HG02588 (cell line): ENCODE measurements around the gene DDX10.

ENCODE experiments used
- ATAC-seq: cut with Tn5 transposase; IDR thresholded peaks from one replicate; pipeline ENCODE4 v1.9.1; 2021; ENCODE audit warnings: mild to moderate bottlenecking, moderate library complexity; ENCODE audit not compliant: unreplicated experiment

DDX10 gene

DNA sequence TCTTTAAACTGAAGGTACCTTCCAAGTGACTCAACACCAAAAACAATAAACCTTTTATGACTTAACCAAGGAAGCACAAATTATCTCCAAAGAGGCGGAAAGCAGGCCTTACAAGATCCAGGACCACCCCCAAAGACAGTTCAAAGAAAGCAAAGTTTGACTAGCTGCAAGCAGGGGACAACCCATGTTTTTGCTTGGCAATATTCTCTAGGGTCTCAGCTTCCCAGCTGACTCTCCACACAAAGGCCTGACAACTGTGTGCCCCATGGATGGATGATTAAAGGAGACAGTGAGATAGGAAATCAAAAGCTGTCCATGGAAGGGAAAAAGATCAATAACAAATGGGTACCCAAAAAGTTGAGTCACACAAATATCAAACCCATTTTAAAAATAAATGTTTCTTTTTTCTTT is 232.2 kb downstream of the DDX10 start:
- ATAC-seq = no peak

DNA sequence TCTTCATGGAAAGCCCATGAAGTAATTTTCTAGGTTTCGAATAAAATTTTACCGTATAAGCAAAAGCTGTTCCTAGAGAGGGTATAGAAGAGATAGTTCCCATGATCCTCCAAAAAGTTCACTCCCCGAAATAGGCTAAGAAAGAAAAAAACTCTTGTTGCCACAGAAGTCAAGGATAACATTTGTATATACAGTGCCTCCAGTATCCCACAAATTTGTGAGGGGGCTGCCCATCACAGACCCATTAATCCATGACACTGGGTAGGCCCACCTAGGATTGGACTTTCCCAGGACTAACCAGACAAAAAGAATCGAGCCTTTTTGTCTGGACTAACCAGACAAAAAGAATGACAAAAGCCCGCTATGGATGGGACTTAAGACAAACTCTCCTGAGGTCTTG is 233.0 kb downstream of the DDX10 start:
- no peak for ATAC-seq

DNA sequence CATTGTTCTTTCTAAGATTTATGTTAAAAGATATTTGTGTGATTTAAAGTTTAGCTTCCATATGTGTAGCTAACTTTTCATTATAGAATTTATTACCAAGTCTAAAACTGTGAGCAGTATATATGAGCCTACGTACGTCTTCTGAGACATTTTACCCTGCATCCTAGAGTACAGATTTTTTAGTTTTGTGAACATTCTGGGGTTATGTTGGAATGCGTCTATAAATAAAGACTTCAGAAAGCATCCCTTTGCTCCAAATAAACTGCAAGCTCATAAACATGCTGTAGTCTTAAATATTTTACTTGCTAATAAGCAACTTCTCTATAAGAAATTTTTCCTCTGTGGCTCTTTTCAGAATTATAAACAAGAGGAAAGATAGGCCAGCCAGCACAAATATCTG is 236.5 kb downstream of the DDX10 start:
- ATAC-seq = no peak

DNA sequence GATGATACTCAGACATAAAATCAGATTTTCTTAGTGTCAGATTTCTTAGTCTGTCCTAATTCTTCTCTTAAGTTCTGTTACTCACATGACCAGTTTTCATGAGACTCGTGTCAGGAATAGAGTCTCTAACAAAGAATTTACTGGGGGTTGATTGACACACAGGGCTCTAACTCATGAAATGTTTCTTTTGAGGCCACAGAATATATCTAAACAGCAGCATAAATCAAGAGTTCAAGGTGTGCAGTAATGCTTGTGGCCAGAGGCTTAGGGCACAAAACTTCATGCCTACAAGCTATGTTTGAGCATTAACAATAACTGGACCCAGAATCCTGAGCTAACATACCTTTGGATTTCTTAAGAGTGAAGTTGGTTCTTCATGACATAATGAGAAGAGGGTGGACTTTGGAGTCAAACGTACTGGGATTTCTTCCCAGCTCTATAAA is 237.2 kb downstream of the DDX10 start:
- ATAC-seq = no peak

DNA sequence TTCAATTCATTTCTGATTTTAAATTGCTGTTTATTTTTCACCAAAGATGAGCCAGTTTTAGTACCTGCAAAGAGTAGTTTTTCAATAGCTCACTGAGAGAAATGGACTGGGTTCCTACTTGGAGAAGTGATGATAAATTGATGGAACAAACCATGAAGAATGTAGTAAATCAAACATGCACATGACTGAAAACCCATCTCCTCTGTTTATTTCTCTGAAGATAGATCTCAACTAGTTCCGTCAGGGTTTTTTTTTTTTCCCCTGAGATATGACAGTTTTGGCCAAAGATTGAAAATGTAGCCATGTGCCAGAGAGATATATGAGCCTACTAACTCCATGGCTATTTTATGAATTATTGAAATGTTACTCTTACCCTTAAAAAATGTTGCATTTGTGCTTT is 239.6 kb downstream of the DDX10 start:
- no peak for ATAC-seq

DNA sequence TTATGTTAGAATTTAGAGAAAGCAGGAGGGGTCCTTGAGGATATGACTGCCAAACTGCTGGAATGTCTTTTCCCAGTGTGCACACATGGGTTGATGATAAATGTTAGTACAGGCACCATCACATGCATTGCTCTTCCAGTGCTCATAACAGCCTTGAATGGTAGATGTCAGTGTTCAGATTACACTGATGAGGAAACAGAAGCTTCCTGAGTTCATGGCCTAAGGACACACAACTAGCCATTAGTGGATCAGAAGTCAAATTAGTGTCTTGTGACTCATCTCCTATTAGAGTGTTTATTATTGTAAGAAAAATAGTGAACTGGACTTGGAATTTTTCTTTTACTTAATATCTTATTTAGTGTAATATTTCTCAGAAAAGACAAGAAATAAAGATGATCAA is 241.5 kb downstream of the DDX10 start:
- ATAC-seq = no peak

DNA sequence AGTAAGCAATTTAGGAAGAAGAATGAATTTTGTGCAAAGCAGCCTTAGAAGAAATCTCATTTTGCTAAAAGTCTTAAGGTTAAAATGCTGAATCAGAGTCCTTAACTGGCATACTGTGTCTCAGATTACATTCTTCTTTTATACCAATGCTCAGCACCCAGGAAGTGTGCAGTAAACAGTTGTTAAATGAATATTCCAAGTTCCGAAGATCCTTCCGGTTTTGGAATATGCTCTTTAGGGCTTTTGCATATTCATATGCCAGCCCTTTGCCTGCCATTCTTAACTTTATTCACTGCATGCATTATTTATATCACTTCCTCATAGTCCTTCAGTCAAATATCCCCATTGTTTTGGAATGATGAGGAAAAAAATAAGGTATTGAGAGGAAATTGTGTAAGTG is 242.0 kb downstream of the DDX10 start:
- no peak for ATAC-seq

DNA sequence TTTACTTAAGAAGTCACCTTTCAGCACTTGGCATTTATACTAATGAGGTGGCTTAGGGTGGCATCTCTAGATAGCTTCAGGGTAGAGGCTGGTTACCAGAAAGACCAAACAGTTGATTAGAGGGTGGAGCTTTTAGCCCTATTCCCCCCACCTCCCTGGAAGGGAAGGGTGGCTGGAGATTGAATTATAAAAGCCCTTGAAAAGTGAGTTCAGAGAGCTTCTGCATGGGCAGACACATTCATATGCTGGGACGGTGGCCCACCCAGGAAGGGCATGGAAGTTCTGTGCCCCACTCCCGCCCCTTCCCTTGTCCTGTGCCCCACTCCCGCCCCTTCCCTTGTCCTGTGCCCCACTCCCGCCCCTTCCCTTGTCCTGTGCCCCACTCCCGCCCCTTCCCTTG is 244.2 kb downstream of the DDX10 start:
- ATAC-seq = no peak

DNA sequence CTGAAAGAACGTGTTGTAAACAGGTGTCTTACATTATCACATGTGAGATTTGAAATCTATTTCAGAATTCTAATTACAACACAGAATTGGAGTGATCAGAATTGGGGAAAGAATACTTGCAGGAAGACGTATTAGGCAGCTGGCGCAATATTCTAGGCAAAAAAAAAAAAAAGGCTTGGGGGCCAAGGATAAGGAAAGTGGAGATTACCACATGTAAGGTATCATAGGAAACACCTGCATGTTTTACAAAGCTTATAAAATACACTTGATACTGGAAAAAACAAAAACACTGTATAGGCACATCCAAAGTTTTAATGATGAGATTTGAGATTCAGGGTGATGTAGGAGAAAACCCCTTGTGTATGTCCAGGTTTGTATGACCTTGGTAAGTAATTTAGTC is 245.1 kb downstream of the DDX10 start:
- no peak for ATAC-seq

DNA sequence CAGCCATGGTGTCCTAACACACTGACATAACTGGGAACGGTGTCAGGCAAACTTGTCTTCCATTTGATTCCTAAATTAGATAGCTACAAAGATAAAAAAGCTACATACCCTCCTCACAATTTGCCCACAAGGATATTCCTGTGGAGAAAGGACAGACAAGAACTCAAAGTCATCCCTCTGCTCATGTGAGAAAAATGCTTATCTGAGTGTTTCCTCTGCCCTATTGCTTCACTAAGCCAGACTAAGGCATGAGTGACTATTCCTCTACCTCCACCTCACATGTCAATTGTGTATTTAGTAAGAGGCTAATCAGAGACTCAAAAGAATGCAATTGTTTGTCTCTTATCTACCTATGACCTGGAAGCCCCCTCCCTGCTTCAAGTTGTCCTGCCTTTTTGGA is 247.7 kb downstream of the DDX10 start:
- no peak for ATAC-seq

DNA sequence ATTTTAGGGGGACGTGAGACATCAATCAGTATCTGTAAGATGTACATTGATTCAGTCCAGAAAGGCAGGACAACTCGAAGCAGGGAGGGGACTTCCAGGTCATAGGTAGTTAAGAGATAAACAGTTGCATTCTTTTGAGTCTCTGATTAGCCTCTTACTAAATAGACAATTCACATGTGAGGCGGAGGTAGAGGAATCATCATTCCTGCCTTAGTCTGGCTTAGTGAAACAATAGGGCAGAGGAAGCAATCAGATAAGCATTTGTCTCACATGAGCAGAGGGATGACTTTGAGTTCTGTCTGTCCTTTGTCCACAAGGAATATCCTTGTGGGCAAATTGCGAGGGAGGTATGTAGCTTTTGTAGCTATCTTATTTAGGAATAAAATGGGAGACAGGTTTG is 248.3 kb downstream of the DDX10 start:
- ATAC-seq = no peak

DNA sequence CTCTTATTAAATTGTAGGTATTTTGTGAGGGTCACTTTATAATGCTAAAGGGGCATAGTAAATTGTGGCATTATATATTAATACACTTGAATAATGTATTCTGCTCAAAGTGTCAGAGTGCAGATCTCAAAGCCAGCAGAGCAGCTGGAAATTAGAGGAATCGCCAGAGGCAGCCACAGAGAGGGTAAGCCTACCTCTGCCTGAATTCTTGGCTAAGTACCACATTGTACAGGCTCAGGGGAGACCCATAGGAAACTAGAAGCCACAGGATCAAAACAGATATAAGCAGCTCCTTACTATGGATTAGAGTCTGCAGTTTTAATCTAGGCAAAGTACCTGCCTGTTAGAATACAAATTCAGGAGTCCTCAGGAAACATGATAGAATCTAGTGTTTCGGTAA is 249.3 kb downstream of the DDX10 start:
- ATAC-seq = no peak

DNA sequence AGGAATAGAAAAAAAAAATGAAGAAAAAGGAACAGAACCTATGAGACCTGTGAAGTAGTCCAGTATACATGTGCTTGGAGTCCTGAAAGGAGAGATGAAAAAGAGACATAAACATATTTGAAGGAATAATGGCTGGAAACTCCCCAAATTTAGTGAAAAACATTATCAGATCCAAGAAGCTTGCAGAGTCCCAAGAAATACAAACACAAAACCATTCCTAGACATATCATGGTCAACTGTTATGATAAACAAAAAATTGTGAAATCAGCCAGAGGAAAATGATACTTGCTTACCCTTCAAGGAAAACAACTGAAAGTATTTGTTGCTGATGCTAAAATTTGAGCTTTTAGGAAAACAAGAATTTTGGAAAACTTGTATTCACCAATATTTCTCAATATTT is 250.1 kb downstream of the DDX10 start:
- ATAC-seq = no peak

DNA sequence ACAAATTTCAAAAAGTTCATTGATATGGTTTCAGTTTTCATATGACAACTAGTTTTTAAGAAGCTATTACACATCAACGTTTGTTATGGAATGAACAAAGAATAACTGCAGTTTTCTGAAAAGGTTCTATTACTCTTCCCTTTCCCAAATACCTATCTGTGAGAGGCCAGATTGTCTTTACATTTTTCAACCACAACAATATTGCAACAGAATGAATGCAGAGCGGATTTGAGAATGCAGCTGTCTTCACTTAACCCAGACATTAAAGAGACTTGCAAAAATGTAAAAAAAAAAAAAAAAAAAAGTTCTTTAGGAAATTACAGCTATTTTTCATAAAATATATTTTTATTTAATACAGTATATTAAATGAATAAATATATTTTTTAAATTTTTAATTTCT is 250.8 kb downstream of the DDX10 start:
- ATAC-seq = no peak

DNA sequence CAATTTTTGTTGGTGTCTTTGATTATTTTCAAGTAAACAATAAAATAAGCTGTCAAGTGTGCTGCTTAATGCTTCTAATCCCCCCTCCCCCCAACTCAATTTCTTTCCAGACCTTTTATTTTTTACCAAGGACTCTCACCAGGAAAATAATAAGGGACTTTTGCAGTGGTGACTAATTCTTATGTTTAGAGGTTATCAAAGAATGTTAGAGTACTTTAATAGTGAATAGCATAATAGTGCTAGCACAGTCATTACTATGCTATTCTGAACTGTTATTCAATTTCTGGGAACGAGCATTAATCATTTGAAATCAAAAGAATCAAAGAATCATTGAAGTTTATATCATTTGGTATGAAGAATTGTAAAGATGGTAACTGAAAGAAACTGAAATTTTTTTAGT is 251.4 kb downstream of the DDX10 start:
- ATAC-seq = no peak

DNA sequence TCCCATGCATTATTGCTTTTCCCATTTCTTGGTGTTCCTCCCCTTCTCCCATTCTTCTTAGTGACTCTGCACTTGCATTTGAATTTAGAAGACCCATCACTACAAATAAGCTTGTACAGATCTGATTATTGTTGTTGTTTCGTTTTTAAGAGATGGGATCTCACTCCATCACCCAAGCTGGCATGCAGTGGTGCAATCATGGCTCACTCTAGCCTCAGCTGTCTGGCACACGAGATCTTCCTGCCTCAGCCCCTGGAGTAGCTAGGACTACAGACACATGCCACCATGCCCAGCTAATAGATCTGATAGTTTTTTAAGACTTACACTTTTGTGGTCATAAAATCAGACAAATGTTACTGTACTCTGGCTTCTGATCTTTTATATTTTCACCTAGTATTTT is 252.1 kb downstream of the DDX10 start:
- ATAC-seq = no peak

DNA sequence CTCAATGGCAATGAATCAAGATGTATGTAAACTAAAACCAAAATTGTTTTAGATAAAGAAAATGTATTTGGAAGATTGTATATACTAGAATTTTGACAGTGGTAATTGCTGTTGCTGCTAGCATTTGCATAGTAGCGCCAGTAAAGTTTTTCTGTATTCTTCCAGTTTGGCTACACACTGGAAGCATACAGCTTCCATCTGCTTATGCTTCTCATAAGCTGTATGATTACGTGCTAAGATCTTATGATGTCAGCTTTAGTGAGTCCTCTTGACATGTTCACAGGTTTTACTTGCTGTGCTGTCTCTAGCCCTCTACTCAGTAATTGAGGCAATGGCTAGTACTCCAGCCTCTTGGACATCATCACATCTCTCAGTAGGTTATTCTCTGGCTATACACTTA is 256.3 kb downstream of the DDX10 start:
- no peak for ATAC-seq

DNA sequence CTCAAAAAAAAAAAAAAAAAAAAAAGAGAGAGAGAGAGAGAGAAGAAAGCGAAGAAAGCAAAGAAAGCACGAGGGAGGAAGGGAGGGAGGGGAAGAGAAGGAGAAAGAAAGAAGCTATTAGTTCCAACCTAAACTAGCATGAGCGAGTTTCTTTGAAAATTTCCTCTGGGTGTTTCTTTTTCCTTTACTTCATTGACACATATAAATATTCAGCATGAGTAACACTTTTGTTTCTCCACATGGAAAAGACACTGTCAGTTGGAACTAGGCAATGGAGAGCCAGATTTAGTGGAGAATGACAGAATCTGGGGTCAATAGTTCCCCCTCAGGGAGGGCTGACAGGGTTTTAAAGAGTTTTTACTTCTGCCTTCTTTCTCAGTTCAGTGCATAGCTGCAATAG is 257.4 kb downstream of the DDX10 start:
- ATAC-seq = no peak

DNA sequence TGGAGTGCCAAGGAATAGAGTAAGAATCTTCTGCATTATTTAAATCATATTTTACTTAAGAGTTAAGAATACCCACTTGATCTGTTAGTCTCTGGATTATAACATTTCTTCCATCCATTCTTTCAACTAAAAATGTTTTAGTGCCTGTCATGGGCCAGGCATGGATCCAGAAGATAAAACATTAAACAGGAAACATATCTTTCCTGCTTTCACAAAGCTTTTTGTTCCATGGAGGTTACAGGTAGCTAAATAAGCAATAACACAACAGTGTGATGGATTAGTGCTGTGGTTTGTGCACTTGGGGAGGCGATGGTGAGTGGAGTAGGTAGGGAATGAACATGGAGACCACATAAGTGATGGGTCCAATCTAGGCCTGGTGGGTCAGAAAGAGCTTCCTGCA is 258.5 kb downstream of the DDX10 start:
- no peak for ATAC-seq

DNA sequence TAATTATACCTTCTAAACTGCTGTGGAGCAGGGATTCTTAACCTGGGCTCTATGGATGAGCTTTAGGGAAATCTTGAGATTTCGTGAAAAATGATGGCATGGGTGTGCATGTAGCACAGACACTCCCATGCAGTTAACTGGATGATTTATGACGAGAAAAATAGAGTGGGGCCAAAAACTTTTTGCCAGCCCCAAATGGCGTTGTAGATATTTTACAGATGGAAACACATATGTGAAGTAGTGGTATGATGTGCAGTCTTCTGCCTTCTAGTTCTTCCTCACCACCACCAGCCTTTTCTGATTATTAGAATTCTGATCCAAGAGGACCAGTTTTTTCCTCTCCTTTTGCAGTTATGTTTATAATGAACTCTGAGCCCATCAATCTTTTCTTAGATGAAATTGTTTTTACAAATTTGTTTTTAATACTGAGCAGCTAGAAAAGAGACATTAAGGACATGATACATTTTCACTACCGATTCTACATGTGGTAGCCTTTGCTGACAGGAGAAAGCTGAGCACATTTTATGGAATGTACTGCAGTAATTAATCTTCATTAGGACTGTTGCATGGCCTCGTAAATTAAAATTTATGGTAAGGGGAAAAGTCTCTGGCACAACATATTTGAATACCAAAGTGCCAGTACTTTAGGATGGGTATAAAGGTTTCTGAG is 261.4 kb downstream of the DDX10 start:
- ATAC-seq = no peak

DNA sequence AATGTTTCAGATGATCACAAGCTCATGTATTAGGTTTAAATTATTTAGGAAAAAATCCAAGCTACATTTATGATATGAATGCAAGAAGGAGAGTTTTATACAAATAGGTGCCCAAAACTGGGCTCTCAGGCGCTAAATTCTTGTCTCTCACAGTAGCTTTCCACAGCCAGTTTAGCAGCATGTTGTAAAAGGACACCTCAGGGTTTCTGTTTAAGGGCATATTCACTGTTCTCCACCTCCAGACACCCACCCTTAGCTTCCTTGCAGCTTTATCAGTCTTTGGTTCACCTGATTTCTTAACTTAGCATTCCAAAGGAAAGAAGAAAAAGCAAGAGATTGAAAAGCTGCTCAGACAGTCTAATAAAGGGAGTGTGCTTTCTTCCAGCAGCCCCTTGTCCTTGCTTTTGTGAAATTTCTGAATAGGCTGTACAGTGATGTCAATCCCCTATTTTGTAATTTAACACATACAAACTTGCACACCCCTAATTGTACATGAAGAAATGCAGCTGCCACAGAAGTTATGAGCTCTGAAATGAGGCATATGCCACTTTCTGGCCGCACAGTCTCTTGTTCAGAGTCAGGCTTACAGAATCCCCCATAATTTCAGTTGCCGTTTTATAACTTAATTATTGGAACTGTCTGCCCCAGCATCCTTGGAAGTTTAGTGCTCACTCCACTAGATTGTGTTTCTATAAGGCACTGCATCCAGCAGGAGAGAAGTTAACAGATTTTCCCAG is 262.1 kb downstream of the DDX10 start:
- no peak for ATAC-seq

DNA sequence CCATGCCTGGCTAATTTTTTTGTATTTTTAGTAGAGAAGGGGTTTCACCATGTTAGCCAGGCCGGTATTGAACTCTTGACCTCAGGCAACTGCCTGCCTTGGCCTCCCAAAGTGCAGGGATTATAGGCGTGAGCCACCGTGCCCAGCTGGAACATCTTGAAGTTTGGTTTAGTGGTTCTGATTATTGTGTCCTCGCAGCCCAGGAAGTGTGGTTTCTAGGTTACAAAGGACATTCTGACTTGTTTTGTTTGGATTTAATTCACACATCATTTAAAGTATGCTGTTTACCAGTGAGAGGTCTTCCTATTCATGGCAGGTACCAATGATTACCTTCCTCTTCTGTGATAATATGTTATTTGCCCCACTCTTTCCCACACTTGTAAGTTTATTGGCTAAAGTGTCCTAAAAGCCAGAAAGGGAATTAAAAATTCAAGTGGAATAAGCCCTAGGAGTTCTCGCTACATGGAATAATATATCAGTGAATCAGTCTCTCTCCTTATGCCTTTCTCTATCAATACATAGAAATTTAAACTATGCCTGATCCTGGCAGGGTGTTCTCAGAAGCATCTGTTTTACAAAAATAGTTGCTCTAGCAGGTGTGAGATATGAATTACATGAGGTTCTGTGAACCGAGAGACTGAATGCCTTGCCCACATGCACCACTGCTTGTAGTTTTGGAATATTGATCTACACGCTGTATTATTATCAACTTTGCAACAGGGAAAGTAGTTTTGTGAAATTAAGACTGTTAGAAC is 263.1 kb downstream of the DDX10 start:
- no peak for ATAC-seq
